HepG2 (cell line): ENCODE measurements around the gene SETSIP. TPM values are rescaled to one million over a fixed set of nuclear protein-coding genes. Genes with fewer than 3 reads are reported as not detected.

Experiments used
- CEBPB ChIP-seq: IDR thresholded peaks from 2 replicates; pipeline ENCODE4 v1.6.1; 2011; ENCODE audit warnings: low read depth, low read length, improper control_type of control experiment, borderline replicate concordance
- EHMT2 ChIP-seq: fragments of 200-600 bp; sonication (generic); IDR thresholded peaks from 2 replicates; pipeline ENCODE4 v1.7.0; 2017; ENCODE audit warnings: antibody characterized with exemption, low read depth, low read length, borderline replicate concordance
- EP300 ChIP-seq, 3 experiments: sonication (generic) in 1 of 3; formaldehyde crosslinking in 1 of 3; IDR thresholded peaks; 2 replicates each; pipeline versions ENCODE4 v1.5.1 to v1.6.1; 2011 to 2020; ENCODE audit warnings: low read depth in 2 of 3, low read length in 2 of 3, borderline replicate concordance in 1 of 3, improper control_type of control experiment in 1 of 3, mild to moderate bottlenecking in 1 of 3, missing genetic modification reagents in 1 of 3, moderate library complexity in 1 of 3
- REPIN1 ChIP-seq: sonication (generic); formaldehyde crosslinking; IDR thresholded peaks from 2 replicates; pipeline ENCODE4 v1.8.0; 2022; ENCODE audit warnings: missing genetic modification reagents, low read depth, mild to moderate bottlenecking, borderline replicate concordance
- SALL1 ChIP-seq: sonication (generic); formaldehyde crosslinking; IDR thresholded peaks from 2 replicates; pipeline ENCODE4 v1.8.0; 2022; ENCODE audit warnings: mild to moderate bottlenecking, missing genetic modification reagents
- TFDP2 ChIP-seq: sonication (generic); formaldehyde crosslinking; IDR thresholded peaks from 2 replicates; pipeline ENCODE4 v1.4.0; 2020; ENCODE audit warnings: missing genetic modification reagents
- TRIM24 ChIP-seq: sonication (generic); formaldehyde crosslinking; IDR thresholded peaks from 2 replicates; pipeline ENCODE4 v1.8.0; 2022; ENCODE audit warnings: mild to moderate bottlenecking, missing genetic modification reagents
- ZBED4 ChIP-seq: sonication (generic); formaldehyde crosslinking; IDR thresholded peaks from 2 replicates; pipeline ENCODE4 v1.4.0; 2020; ENCODE audit warnings: missing genetic modification reagents, borderline replicate concordance
- ZNF205 ChIP-seq: IDR thresholded peaks from 2 replicates; pipeline ENCODE4 v1.6.1; 2018; ENCODE audit warnings: missing biosample characterization, missing genetic modification reagents
- polyA plus RNA-seq, 8 experiments: library from polyadenylated mRNA; depleted of rRNA in 3 of 8; stranded (reverse) in 7 of 8; unstranded in 1 of 8; fragments of >200 nt; fragmentation: Illumina TruSeq in 4 of 8; extraction: Trizol in 4 of 8; gene quantifications; 2 replicates each; pipeline versions ENCODE4 v1.2.1 to v1.2.3, GENCODE V29; 2011 to 2016; ENCODE audit warnings: low read depth in 4 of 8, missing spikeins in 1 of 8, mixed read lengths in 1 of 8; ENCODE audit not compliant: insufficient read depth in 1 of 8
- total RNA-seq, 5 experiments: library from RNA; depleted of rRNA; stranded (reverse); fragments of >200 nt; fragmentation: Illumina TruSeq; extraction: Trizol; gene quantifications; 2 replicates each; pipeline ENCODE4 v1.2.3, GENCODE V29; 2016; ENCODE audit warnings: low read depth in 1 of 5
- TF ChIP-seq, protein P1 (sequence below): IDR thresholded peaks from 2 replicates; pipeline ENCODE4 v1.4.0; 2020; ENCODE audit warnings: mild to moderate bottlenecking, missing genetic modification reagents
- TF ChIP-seq, protein P2 (sequence below): sonication (generic); formaldehyde crosslinking; IDR thresholded peaks from 2 replicates; pipeline ENCODE4 v1.5.1; 2020; ENCODE audit warnings: mild to moderate bottlenecking, missing genetic modification reagents

SETSIP gene
- total and polyA plus RNA-seq, 2 of the 13 experiments (the other 11 are each of a cell fraction or from before 2014, with no cell fraction given): not detected

- TF ChIP-seq, protein P1, sequence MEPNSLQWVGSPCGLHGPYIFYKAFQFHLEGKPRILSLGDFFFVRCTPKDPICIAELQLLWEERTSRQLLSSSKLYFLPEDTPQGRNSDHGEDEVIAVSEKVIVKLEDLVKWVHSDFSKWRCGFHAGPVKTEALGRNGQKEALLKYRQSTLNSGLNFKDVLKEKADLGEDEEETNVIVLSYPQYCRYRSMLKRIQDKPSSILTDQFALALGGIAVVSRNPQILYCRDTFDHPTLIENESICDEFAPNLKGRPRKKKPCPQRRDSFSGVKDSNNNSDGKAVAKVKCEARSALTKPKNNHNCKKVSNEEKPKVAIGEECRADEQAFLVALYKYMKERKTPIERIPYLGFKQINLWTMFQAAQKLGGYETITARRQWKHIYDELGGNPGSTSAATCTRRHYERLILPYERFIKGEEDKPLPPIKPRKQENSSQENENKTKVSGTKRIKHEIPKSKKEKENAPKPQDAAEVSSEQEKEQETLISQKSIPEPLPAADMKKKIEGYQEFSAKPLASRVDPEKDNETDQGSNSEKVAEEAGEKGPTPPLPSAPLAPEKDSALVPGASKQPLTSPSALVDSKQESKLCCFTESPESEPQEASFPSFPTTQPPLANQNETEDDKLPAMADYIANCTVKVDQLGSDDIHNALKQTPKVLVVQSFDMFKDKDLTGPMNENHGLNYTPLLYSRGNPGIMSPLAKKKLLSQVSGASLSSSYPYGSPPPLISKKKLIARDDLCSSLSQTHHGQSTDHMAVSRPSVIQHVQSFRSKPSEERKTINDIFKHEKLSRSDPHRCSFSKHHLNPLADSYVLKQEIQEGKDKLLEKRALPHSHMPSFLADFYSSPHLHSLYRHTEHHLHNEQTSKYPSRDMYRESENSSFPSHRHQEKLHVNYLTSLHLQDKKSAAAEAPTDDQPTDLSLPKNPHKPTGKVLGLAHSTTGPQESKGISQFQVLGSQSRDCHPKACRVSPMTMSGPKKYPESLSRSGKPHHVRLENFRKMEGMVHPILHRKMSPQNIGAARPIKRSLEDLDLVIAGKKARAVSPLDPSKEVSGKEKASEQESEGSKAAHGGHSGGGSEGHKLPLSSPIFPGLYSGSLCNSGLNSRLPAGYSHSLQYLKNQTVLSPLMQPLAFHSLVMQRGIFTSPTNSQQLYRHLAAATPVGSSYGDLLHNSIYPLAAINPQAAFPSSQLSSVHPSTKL: peak; percentile 20; the same call in 1 of the 2 replicates
- TF ChIP-seq TRIM24 (no peak), ZNF205 (CRISPR knock-in tag) (no peak), EHMT2 (peak; percentile 51; the same call in 1 of the 2 replicates), EP300 (IDR thresholded peaks at IDR 0.05; ENCODE audit: low read depth in 2 of 2, low read length in 2 of 2) (peak in 1 of 2 experiments; percentile 27; a peak in 1 of 4 replicates), EP300 (CRISPR knock-in tag; IDR thresholded peaks at IDR 0.05; ENCODE audit: borderline replicate concordance) (no peak), TFDP2 (CRISPR knock-in tag) (0 out of 2 replicates have a peak, but pooled peaks have one; percentile 5), ZBED4 (CRISPR knock-in tag) (0 out of 2 replicates have a peak, but pooled peaks have one; percentile 31), CEBPB (peak; percentile 75), SALL1 (CRISPR knock-in tag) (peak; percentile 25; the same call in 1 of the 2 replicates), REPIN1 (CRISPR knock-in tag) (no peak)
- TF ChIP-seq, protein P2, sequence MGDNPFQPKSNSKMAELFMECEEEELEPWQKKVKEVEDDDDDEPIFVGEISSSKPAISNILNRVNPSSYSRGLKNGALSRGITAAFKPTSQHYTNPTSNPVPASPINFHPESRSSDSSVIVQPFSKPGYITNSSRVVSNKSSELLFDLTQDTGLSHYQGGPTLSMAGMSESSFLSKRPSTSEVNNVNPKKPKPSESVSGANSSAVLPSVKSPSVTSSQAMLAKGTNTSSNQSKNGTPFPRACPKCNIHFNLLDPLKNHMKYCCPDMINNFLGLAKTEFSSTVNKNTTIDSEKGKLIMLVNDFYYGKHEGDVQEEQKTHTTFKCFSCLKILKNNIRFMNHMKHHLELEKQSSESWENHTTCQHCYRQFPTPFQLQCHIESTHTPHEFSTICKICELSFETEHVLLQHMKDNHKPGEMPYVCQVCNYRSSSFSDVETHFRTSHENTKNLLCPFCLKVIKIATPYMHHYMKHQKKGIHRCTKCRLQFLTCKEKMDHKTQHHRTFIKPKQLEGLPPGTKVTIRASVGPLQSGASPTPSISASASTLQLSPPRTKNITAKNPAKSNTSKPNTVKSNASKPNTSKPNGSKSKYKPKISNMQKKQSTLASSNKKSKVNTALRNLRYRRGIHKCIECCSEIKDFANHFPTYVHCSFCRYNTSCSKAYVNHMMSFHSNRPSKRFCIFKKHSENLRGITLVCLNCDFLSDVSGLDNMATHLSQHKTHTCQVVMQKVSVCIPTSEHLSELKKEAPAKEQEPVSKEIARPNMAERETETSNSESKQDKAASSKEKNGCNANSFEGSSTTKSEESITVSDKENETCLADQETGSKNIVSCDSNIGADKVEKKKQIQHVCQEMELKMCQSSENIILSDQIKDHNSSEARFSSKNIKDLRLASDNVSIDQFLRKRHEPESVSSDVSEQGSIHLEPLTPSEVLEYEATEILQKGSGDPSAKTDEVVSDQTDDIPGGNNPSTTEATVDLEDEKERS (CRISPR knock-in tag): no peak
Measured at GRCh38 chr1:92038695-92039346, 36.4 kb downstream of the SETSIP start (continued).
